ENCODE data around the gene PDIA5. TPM values are rescaled to one million over a fixed set of nuclear protein-coding genes. Genes with fewer than 3 reads are reported as not detected.

PDIA5 gene
- total RNA-seq, 1 donor from 2014 or later, result 29.3 TPM

- Histone ChIP-seq H3K9me3 (no peaks in the 10 kb centered on the region), H3K4me3 (no peak overlapping the region), H3K36me3 (no peaks in the 10 kb centered on the region), H3K4me1 (peaks cover 7% of the 10 kb centered on the region), H3K27ac (no peak overlapping the region), H3K27me3 (ENCODE audit: low read depth) (no peaks in the 10 kb centered on the region)
- intact Hi-C loops (cut with DNase I), result no loop called here
- TF ChIP-seq CTCF (IDR thresholded peaks at IDR 0.05), result no peak
- ATAC-seq (no peak), DNase-seq (no peak)
Observed at GRCh38 chr3:123050666-123051065, 16.2 kb upstream of the PDIA5 start.

GRCh38 chr3:123053107-123053506 lies 13.7 kb upstream of the PDIA5 start:
- ATAC-seq (peak; percentile 40 to 63), DNase-seq (no peak)
- H3K27ac ChIP-seq, result no peak overlapping the region
- H3K4me1 ChIP-seq, result peaks cover 1% of the 10 kb centered on the region
- H3K36me3 ChIP-seq, result no peaks in the 10 kb centered on the region
- intact Hi-C loops (cut with DNase I), result no loop called here
- H3K4me3 ChIP-seq, result no peak overlapping the region
- TF ChIP-seq CTCF (IDR thresholded peaks at IDR 0.05), result no peak
- no peaks in the 10 kb centered on the region for H3K9me3 ChIP-seq
- H3K27me3 ChIP-seq (ENCODE audit: low read depth), result no peaks in the 10 kb centered on the region

- ATAC-seq (no peak), DNase-seq (no peak)
- Histone ChIP-seq H3K27ac (no peak overlapping the region), H3K9me3 (no peaks in the 10 kb centered on the region), H3K36me3 (no peaks in the 10 kb centered on the region), H3K4me1 (no peaks in the 10 kb centered on the region), H3K27me3 (ENCODE audit: low read depth) (no peaks in the 10 kb centered on the region), H3K4me3 (no peak overlapping the region)
- intact Hi-C loops (cut with DNase I), result no loop called here
- no peak for TF ChIP-seq CTCF (IDR thresholded peaks at IDR 0.05)
Observed at GRCh38 chr3:123054109-123054778, 12.6 kb upstream of the PDIA5 start.

- DNase-seq (no peak), ATAC-seq (no peak)
- TF ChIP-seq CTCF (IDR thresholded peaks at IDR 0.05), result no peak
- Histone ChIP-seq H3K27me3 (ENCODE audit: low read depth) (no peaks in the 10 kb centered on the region), H3K9me3 (no peaks in the 10 kb centered on the region), H3K36me3 (no peaks in the 10 kb centered on the region), H3K27ac (no peak overlapping the region), H3K4me1 (no peaks in the 10 kb centered on the region), H3K4me3 (no peak overlapping the region)
- intact Hi-C loops (cut with DNase I), result no loop called here
Observed at GRCh38 chr3:123054931-123055330, 11.9 kb upstream of the PDIA5 start.

GRCh38 chr3:123055352-123055751 lies 11.5 kb upstream of the PDIA5 start:
- no peak for DNase-seq
- Histone ChIP-seq H3K36me3 (no peaks in the 10 kb centered on the region), H3K27me3 (ENCODE audit: low read depth) (no peaks in the 10 kb centered on the region), H3K9me3 (no peaks in the 10 kb centered on the region), H3K4me1 (no peaks in the 10 kb centered on the region), H3K27ac (no peak overlapping the region), H3K4me3 (no peak overlapping the region)
- TF ChIP-seq CTCF (IDR thresholded peaks at IDR 0.05), result no peak
- intact Hi-C loops (cut with DNase I), result no loop called here
- no peak for ATAC-seq
